ENCODE results near the gene BCL6B.
"Not testable (repeated sequence)": the region's sequence is repeated elsewhere in the genome, so short reads cannot be mapped to it uniquely, and the experiment has no call there.

The BCL6B gene

GRCh38 chr17:7022781-7023571 lies at the start of gene BCL6B:
Gene BCL6B (plus strand): TSS chr17:7023050. CDS start chr17:7023672, 622 bp downstream.
- DNase-seq (ENCODE audit: low read depth in 3 of 3) = no peak

DNA sequence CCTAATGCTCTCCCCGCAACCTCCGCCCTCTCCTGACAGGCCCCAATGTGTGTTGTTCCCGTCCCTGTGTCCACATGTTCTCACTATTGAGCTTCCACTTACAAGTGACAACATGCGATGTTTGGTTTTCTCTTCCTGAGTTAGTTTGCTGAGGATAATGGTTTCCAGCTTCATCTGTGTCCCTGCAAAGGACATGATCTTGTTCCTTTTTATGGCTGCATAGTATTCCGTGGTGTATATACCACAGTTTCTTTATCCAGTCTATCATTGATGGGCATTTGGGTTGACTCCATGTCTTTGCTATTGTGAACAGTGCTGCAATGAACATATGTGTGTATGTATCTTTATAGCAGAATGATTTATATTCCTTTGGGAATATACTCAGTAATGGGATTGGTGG lies 43.4 kb upstream of the BCL6B start:
- DNase-seq (ENCODE audit: low read depth in 3 of 3) = not testable (repeated sequence)

GRCh38 chr17:6981426-6981825 lies 41.4 kb upstream of the BCL6B start:
- no peak for DNase-seq (ENCODE audit: low read depth in 3 of 3)

DNA sequence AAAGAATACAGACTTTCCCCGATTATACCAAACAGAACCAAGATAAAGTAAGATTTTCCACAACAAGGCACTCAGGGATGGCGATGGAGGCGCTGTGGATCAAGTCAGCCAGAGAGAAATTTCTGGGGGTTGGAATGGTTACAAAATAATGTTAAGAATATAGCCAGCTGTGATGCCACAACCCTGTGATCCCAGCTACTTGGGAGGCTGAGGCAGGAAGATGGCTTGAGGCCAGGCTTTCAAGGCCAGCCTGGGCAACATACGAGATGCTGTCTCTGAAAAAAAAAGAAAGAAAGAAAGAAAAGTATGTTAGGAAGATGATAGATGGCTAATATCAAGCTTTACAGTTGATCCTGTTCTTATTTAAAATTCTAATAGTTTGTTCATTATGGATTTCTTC lies 37.6 kb upstream of the BCL6B start:
- no peak for DNase-seq (ENCODE audit: low read depth in 3 of 3)

DNA sequence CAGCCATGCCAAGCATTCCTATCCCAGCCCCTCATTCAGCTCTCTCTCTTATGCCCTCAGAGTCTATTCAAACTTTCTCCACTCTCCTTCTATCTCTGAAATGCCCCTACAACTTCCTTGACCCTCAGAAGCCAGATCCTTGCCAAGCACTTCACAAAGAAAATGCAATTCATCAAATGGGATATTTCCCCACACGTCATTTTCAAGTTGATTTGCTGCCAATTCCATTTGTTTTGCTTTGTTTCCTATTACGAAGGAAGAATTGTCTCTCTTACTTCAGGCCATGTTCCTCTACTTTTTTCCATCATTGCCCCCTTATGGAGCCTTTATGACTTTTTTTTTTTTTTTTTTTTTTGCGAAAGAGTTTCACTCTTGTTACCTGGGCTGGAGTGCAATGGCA lies 36.2 kb upstream of the BCL6B start:
- DNase-seq (ENCODE audit: low read depth in 3 of 3) = no peak

DNA sequence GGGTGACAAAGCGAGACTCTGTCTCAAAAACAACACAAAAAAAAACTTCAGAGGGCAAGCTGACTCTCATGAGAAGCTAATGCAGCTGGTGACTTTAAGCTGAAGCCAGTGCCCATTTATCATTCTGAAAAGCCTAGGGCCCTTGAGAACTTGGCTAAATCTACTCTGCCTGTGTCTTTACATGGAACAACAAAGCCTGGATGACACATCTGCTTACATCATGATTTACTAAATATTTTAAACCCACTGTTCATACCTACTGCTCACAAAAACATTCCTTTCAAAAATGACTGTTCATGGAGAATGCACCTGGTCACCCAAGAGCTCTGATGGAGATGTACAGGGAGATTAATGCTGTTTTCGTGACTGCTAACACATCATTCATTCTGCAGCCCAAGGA lies 33.1 kb upstream of the BCL6B start:
- no peak for DNase-seq (ENCODE audit: low read depth in 3 of 3)

- not testable (repeated sequence) for DNase-seq (ENCODE audit: low read depth in 3 of 3)
Measured at GRCh38 chr17:6993613-6994056, 29.2 kb upstream of the BCL6B start.

- DNase-seq (ENCODE audit: low read depth in 3 of 3) = no peak
Measured at GRCh38 chr17:6994118-6994598, 28.7 kb upstream of the BCL6B start.

DNA sequence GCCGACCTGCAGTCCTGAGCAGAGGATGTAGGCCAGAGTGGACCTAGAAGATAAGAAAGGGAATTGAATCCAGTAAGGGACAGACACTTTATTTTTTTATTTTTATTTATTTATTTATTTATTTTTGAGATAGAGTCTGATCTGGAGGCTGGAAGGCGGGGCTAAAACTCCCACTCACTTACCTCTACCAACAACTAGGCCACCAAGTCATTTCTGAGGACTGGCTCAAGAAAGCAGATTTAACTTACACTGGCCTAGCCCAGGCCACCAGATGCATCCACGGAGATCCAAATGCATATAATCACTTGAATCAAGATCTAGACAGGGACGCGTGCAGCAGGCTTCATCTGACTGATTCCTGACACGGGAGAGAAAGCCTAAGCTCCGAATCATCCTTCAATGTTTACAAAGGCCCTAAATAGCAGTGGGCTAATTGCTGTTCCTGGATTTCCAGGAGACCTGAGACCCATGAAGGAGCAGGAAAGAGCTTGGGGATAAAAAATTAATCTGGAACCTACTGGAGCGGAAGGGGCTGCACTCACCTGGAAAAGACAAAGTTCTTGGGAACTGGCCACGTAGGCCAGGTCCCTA lies 28.1 kb upstream of the BCL6B start:
- DNase-seq (ENCODE audit: low read depth in 3 of 3) = no peak

- no peak for DNase-seq (ENCODE audit: low read depth in 3 of 3)
Measured at GRCh38 chr17:6995500-6996255, 27.2 kb upstream of the BCL6B start, which contains the start of gene ALOX12. Gene ALOX12 (plus strand): TSS chr17:6996049. CDS start chr17:6996118, 69 bp downstream.

DNA sequence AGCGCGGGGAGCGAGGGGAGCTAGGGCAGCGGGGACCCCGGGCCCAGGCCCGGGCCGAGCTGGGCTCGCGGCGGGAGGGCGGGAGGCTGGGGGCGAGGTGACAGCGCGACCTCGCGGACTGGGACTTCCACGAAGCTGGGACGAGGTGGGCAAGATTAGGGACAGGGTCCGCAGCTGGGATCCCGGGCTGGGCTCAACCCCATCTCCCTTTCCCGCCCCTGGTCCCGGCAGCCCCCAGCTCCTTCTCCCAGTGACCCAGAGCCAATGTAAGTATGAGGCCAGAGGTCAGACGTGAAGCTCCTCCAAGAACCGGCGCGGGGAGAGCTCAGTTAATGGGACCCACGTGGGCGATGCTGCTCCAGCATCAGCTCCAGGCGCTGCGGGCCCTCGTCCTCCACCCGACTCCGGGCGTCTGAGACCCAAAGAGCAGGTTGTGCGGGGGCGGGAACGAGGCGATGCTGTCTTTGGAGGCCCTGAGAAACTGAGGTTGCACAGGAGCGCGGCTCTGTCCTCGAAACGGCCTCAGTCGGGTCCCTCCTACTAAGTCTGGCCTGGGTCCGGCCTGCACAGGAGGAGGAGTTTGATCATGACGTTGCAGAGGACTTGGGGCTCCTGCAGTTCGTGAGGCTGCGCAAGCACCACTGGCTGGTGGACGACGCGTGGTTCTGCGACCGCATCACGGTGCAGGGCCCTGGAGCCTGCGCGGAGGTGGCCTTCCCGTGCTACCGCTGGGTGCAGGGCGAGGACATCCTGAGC lies 26.4 kb upstream of the BCL6B start:
- no peak for DNase-seq (ENCODE audit: low read depth in 3 of 3)

- DNase-seq (ENCODE audit: low read depth in 3 of 3) = no peak
Measured at GRCh38 chr17:6997171-6997570, 25.7 kb upstream of the BCL6B start.

GRCh38 chr17:6998855-6999508 lies 23.9 kb upstream of the BCL6B start:
- no peak for DNase-seq (ENCODE audit: low read depth in 3 of 3)

DNA sequence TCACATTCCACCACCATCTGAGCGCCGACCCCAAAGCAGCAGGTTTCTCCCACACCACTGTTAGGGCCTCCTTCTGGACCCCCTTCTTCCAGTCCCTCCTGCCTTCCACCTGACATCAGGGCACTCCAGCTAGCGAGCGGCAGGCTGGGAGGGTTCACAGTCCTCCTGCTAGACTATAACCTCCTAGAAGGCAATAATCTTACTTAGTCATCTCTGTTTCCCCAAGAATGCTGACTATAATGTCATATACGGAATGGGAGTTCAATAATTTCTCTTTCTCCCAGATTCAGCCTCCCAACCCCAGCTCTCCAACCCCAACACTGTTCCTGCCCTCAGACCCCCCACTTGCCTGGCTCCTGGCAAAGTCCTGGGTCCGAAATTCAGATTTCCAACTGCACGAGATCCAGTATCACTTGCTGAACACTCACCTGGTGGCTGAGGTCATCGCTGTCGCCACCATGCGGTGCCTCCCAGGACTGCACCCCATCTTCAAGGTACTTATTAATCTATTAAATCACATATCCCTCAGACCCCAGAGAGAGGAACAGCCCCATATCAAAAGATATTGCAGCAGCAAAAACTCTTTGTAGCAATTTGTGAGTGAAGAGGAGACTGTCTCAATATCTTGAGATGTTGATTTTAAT lies 21.4 kb upstream of the BCL6B start:
- no peak for DNase-seq (ENCODE audit: low read depth in 3 of 3)

DNA sequence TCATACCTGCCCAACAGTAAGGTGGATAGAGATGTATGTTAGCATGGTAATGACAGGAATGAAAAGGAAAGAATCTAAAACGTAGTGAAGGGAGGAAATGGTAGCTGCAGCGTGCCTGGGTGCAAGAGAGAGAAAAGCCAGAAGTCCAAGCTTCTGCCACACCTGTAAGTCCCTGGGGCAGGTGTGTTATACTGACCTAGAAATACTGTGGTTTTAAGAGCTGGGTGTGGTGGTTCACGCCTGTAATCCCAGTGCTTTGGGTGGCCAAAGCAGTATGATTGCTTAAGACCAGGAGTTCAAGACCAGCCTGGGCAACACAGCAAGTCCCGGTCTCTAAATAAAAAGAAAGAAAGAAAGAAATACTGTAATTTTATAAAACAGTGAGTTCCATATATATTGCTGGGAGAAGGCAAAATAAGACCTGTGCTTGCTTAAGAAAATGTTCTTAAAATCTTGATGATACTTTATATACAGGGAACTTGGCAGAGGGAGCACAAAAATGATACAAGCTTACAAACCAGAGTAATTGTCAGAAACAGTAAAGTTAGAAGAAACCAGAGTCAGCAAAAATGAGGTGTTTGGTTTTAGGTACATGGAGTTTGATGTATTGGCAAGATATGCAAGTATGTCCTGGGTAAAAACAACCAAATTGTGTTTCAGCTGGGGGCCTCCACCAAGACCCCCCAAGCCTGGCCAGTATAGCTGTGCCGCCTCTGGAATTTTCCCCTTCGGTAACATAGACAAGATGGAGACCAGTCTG lies 20.4 kb upstream of the BCL6B start:
- no peak for DNase-seq (ENCODE audit: low read depth in 3 of 3)

GRCh38 chr17:7003745-7004144 lies 19.1 kb upstream of the BCL6B start:
- no peak for DNase-seq (ENCODE audit: low read depth in 3 of 3)

- DNase-seq (ENCODE audit: low read depth in 3 of 3) = no peak
Measured at GRCh38 chr17:7004398-7005253, 18.2 kb upstream of the BCL6B start.

GRCh38 chr17:7005716-7006115 lies 17.1 kb upstream of the BCL6B start:
- DNase-seq (ENCODE audit: low read depth in 3 of 3) = no peak

GRCh38 chr17:7007143-7007542 lies 15.7 kb upstream of the BCL6B start:
- no peak for DNase-seq (ENCODE audit: low read depth in 3 of 3)
